Dedifferentiated amniotic fluid mesenchymal stem cell (primary cell): Measurements from ENCODE around the gene TFB1M.
"Not testable (repeated sequence)": the region's sequence is repeated elsewhere in the genome, so short reads cannot be mapped to it uniquely, and the experiment has no call there.

ENCODE experiments used
- DNase-seq: peaks from one replicate; pipeline ENCODE4 v3.0.0-alpha.2; 2016; ENCODE audit errors: extremely low spot score

TFB1M gene

DNA sequence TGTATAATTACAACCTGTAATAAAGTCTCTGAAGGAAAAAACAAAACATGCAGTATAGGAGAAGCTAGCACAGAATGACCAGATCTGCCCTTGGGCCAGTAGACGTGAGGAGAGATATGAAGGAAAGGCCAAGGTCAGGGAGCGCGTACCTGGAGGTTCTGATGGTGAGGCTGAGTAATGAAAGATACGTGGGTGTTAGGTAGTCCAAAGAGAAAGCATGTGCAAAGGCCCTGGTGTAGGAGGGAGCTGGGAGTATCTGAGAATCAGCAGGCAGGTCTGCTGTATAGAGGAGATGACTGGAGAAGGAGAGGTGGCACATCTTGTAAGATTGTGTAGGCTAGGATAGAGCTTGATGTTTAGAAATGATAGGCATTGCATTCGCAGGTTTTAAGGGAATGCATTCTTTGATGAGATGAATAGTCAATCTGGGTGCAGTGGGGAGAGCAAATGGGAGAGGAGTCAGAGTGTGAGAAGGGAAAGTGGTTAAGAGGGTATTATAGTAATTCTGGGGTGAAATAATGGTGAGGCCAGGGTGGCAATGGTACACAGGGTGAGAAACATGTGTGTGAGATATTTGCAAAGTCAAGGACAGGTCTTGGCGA lies 15.9 kb upstream of the TFB1M start:
- no peak for DNase-seq

DNA sequence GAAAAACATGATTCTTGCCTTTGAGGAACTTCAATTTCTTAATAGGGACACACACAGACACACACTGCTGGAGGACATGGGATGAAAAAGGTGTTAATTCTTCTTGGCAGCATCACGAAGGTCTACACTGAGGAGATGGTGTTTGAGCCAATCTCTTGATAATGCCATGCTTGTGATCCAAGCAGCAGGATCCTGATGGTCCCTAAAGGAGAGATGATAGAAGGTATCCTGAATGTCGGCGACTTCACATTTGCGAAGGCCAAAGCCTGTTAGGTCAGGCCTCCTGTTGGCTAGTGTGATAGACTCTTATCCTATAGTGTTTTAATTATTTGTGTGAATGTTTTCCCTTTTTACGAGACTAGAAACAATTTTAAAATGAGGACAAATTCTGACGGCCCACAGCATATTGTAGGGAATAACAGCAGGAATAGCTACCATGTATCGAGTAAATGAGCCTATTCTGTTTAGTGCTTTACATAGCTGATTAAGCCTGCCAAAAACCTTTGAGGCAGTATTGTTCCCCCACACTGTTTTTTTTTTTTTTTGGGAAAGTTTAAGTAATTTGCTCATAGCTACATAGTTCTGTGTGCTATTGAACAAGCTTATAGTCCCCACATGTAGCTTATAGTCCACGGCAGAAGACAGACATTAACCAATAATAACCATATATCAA lies 15.3 kb upstream of the TFB1M start:
- no peak for DNase-seq

DNA sequence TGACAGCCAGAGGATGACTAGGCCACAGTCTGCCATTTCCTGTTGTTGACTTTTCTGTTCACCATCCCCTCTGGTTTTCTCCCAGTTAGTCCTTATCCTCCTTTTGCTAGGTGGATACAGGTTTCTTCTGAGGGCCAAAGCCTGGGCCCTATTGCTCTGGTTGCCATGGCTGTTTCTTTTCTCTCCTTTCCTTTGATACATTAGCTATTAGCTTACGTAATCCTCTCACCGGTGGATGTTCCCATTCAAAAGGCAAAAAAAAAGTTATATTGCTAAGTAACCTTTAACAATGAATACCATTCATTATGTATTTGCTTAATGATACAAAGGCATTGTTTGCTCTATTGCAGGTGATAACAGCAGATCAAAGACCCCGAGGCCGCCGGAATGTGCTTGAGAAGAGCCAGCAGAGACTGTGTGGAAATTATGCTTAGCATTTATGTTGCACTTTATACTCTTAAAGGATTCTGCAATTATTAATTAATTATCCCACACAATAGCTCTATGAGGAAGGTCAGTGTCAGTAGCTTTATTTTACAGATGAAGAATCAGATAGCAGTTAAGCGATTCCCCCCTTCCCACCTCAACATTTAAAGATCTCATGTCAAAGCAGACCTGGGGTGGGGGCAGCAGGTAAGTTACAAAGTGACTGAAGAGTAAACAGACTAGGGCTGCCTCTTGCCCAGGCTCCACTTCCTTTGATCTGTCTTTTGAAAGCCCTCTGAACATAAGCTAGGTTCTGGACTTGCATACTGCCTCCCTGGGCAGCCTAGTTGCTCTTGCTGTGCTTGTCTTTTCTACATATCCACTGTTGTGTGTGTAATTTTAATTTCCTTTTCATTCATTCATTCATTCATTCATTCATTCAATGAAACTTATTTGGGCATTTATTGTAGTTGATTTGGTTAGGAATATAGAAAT lies 14.5 kb upstream of the TFB1M start:
- no peak for DNase-seq

DNA sequence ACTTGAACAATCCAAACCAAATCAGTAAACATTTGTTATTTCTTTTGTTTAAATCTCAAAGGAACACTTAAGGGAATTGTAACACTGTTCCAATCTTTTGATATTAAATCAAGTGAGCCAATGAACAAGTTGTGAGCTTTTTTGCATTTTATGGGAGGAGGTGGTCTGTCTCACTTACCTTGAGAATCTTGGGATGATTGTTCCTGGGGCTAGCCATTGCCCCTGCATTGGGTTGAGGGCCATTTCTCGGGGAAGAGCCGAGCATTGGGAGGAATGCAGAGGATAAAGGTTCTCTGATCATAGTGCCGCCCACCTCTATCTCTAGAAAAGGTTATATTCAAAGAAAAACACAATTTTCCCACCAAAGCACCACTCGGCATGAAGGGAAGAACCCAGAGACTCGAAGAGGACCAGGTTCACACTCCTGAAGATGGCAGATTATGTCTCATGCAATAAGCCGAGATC lies 13.8 kb upstream of the TFB1M start:
- no peak for DNase-seq

DNA sequence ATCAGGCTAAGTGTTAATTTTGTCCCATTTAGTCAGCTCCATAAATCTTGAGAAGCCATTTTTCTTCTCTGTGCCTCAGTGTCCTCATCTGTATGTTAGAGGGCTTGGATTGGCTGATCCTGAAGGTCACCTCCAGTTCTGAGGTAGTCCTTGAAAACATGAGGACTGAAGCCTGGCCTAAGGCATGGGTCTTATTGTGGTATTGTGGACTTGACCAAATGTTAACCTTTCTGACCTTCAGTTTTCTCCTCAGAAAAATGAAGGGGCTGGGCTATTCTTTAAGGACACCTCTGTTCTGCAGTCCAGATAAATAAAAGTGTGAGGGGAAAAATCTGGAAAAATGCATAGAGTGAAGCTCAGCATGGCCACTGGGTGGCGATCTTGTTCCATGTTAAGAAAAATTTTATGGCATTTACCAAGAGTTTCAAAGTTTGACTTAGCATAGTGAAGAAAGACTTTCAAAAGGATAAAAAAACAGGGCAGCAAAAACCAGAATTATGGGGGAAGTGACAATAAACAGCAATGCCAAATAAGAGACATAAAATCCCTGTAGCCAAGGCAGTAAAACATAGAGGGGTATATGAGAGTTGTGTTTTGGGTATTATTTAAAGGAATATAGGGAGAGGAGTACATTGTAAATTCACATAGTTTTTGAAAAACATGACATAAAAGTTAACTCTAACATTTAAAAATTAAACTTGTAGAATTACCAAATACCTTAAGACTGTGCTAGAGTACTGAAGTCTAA lies 13.2 kb upstream of the TFB1M start:
- peak; percentile 81 for DNase-seq

DNA sequence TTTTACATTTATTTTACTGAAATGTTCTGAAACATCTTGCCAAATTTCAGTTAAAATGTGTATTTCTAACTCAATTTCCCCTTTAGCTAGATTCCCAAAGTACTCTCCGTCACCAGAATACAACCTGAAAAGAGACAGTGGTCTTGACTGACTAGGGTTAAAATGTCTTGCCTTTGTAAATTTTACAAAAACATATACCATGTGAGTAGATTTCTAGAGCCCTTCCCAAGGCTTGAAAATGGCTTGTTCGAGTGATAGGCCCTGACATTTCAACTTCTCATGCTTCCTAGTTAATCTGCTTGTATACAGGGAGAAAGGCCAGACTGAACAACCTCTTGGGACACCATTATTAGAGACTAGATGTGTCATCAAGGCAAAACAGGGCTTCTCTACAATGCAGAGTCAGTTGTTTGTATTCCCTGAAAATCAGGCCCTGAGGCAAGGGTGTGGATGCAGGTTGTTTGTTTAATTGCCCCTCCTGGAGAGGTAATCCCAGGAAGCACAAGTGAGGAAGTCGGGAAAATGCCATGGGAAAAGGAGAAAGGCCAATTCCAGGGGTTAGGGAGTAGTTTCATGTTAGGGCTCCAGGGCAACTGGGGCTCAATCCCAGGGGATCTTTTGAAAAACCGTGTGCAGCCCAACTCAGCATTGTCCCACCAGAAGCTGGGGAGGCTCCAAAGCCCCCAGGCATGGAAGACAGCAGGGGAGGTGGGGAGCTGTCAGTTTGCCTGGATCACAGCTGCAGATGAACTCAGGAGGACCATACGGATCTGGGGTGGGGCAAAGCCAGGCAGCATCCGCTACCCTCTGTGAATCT lies 11.6 kb upstream of the TFB1M start:
- DNase-seq, result no peak

DNA sequence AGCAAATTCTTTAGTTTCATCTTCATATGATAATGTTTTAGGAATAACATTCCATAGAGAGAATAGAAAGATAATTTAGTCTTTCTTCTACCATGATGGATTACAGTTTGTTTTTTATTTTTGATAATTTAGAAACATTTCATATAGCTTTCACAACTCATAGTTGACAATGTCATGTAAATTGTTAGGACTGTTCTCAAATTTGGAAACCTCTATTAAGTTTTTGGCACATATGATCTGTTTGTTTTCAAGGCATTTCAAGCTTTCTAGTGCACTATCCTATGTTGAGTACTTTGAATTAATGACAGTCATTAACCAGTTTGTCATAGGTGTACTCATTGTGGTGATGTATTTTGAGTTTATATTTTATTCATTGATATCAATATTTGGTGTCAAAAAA lies 10.7 kb upstream of the TFB1M start:
- no peak for DNase-seq

DNA sequence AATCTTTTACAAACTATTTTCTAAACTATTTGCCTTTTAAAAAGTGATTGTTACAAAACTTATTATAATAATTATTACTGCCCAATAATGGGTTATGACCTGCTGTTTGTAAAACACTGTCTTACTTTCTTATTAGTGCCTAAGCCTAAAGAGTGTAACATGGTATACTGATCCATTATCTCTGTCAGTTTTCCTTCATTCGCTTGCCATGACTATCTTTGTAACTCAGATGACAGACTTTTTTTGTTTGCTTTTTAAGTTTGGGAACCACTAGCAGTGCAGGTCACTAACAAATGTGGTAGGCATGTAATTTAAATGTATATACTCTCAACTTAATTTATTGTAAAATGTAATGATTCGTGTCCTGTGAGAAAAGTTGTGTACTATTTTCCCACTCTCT lies 9.9 kb upstream of the TFB1M start:
- DNase-seq, result no peak

DNA sequence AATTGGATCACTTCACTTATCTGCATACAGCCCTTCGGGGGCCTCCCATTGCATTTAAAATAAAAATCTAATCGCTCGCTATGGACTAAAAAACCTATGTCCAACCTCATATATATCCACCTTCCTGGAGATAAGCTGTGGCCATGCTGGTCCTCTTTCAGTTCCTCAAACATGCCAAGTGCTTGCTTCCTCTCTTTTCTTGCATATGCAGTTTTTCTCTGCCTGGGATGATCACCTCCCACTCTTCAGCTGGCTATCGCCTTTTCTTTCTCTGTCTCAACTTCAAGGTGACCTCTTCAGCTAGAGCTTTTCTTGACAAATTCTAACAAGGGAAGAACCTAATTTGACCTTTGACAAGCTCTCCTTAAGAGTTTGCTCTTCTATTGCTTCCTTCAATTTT lies 5.6 kb upstream of the TFB1M start:
- DNase-seq, result no peak

DNA sequence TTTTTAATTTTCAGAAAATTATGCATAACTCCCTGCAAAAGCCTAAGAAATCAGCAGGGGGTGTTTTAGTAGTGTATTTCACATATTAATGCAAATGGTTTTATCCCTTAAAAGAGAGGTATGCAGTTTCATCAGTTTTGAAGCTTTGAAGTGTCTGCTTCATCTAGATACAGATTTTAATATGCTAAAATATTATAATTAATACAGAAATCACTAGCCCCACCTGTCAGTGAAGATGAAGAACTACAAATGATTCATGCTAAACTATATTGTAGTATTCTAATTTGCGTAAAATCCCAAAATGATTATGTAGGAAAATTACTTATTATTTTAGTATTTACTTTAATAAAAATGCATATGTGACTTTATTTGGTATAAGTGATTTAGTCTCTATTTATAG lies 2.9 kb upstream of the TFB1M start:
- DNase-seq, result no peak

DNA sequence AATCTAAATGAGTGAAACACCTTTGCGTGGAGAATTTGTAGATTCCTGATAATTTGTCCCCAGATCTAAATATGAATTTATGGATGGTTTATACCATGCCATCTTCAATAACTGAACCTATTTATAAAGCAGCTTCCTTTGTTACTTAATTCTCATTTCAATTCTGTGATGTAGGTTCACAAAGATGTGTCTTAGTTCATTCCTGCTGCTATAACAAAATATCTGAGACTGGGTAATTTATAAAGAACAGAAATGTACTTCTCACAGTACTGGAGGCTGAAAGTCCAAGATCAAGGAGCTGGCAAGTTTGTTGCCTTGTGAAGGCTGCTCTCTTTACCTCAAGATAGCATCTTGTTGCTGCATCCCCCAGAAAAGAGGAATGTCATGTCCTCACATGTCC lies 2.1 kb upstream of the TFB1M start:
- DNase-seq, result no peak

DNA sequence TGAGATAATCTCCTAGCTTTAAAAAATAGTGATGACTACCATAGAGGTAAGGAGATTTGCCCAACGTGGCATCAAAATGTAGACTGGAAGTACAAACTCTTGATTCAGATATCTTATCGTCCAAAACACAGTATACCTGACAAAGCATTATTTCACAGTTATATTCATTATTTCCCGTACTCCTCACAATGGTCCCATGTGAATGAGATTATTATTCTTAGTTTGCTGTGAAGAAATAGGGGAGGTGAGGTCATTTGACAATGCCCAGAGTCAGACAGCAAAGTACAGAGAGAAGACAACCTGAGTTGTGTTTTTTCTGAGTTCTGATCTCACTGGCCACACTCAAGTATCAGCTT lies 1.2 kb upstream of the TFB1M start:
- no peak for DNase-seq

DNA sequence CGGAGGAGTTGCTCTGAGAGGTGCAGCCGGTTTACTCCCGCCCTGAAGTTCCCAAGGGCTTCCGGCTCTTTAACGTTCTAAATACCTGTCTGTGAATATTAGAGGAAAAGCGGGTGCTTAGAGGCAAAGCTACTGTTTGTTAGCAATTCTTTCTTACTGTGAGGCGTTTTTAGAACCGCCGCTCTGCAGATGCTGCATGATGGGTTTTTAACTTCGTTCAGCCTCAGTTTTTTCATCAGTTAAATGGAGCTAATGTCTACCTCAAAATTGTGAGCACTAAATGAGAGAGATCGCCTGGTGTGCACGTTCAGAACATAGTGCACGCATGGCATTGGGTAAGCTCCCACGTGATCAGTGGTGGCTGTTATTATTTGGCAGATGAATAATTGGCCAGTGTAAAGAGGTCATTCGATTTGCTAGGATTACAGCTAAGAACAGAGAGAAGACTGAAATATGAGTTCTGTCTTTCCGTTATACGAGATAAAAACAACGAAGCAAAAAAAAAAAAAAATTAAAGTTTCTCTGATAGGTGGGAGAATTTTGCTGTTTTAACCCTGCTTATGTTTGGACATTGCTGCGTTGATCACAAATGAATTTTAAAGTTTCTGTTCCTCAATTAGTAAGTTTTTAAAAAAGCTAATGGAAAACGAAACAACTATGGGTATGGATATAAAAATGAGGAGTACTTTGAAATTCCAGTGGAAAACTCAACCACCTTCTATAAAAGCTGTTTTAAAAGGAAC lies 660 bp upstream of the TFB1M start:
- DNase-seq, result peak; percentile 62

DNA sequence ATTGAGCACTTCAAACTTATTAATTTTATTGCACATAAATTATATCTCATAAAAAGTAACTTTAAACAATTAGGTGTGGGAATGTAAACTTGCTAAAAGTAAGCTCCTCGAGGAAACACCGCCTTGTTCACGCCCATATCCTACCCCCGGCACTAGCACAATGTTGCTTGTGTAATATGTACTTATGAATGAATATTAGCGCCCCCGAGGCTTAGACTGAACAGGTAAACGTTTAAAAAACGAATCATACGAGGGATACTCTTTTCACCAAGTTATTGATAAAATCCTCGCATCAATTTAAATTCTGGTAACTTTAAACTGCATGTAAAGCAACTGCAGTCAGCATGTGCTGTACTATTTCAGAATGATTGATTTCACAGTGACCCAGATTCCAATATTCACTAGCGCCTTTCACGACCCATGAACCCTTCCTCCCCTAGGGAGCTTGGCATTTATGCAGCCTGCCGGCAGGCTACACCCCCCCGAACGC lies 637 bp downstream of the TFB1M start:
- no peak for DNase-seq

DNA sequence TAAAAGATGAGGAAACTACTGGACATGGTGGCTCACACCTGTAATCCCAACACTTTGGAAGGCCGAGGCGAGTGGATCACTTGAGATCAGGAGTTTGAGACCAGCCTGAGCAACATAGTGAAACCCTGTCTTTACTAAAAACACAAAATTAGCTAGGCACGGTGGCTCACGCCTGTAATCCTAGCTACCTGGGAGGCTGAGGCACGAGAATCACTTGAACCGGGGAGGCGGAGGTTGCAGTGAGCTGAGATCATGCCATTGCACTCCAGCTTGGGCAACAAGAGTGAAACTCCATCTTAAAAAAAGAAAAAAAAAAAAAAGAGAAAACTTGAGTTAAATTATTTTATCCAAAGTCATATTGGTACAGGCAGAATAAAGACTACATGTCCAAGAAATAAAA lies 1.3 kb downstream of the TFB1M start:
- DNase-seq, result not testable (repeated sequence)

DNA sequence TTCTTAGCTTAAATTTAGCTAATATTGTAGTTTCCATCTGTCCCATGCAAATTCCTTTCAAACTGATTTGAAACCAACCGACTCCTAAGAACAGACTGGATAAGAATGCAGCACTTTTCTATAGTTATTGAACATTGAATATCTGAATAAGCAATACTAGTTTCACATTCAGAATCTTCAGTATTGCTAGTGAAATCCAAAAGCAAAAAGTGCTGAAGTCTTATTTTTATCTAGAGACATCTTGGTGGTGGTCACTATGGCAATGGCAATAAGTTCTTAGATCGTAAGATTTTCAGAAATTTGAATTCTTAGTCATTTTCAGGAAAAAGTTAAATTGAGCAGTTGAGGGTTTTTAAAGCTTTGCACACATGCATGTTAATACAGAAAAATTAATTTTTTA lies 2.7 kb downstream of the TFB1M start:
- DNase-seq, result no peak

DNA sequence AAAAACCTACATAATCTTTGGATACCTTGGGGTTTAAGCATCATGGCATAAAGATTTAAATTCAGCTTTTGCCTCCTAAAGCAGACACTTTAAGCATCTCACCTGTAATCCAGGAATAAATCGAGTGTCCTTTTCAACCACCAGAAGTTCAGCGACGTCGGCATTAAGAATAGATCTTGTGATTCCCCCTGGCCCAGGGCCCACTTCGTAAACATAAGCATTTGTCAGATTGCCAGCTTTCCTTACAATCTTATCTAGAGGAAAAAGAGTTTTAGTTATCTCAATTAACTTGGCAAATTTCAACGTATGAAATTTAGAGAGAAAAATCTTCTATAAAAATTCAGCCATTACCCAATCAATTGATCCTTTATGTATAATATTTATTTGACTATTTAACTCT lies 3.2 kb downstream of the TFB1M start:
- DNase-seq, result no peak

DNA sequence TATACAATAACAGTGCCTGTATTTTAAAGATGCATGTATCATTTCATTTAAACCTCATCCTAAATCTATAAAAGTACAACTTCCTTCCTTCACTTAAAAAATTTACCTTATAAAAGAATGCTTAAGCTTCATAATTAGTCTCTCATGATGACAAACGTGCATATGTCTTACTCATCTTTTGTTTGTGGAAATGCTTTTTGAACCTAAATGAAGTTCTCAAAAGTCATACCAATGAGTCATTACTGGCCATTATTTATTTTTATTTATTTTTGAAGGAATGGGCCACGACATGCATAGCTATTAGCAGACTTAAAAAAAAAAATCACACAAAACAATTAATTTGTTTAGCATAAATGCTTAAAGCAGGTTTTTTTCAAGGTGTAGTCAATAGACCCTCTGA lies 3.7 kb downstream of the TFB1M start:
- no peak for DNase-seq

DNA sequence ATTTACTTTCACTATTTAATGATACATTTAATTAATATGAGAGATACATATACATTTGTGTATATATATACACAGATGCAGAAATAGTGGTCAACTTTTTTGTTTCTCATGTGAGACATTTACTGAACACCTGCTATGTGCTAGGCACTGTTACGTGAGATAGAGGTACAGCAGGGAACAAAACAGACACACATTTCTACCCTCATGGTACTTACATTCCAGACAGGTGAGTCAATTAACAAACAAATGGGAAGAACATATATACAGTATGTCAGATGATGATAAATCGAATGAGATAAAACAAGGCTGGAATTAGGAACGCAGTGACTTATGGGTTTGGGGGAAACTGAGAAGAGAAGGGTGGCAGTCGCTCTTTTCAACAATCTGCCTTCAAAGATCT lies 5.1 kb downstream of the TFB1M start:
- DNase-seq, result no peak

DNA sequence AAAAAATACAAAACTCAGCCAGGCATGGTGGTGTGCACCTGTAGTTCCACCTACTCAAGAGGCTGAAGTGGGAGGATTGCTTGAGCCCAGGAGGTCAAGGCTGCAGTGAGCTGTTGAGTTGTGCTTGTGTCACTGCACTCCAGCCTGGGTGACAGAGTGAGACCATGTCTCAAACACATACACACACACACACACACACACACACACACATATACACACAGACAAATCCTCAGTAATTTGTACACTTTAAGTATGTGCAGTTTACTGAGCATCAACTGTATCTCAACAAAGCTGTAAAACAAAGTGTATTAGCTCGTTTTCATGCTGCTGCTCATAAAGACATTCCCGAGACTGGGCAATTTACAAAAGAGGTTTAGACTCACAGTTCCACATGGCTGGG lies 7.3 kb downstream of the TFB1M start:
- DNase-seq, result no peak
